Immature natural killer cell (primary cell): ENCODE data around the gene ADAD2. TPM values are rescaled to one million over a fixed set of nuclear protein-coding genes. Genes with fewer than 3 reads are reported as not detected.
"Not testable (repeated sequence)": the region's sequence is repeated elsewhere in the genome, so short reads cannot be mapped to it uniquely, and the experiment has no call there.

Experiments
- DNase-seq, 3 donors: peaks; one replicate each; pipeline ENCODE4 v3.0.0; 2022; ENCODE audit warnings: mixed read lengths in 1 of 3
- H3K27ac Mint-ChIP-seq, 6 donors: one replicate each; pipeline ENCODE4 v1.8.0; 2020; ENCODE audit warnings: mixed read lengths in 6 of 6, mild to moderate bottlenecking in 5 of 6, inconsistent platforms in 4 of 6, moderate library complexity in 3 of 6
- H3K27me3 Mint-ChIP-seq, 3 donors: one replicate each; pipeline ENCODE4 v1.8.0; 2020 to 2021; ENCODE audit warnings: low read depth in 3 of 3, mild to moderate bottlenecking in 3 of 3, mixed read lengths in 3 of 3, moderate library complexity in 3 of 3, inconsistent platforms in 1 of 3
- H3K36me3 Mint-ChIP-seq, 3 donors: one replicate each; pipeline ENCODE4 v1.8.0; 2020; ENCODE audit warnings: mixed read lengths in 3 of 3, inconsistent platforms in 2 of 3, mild to moderate bottlenecking in 2 of 3
- H3K4me1 Mint-ChIP-seq, 2 donors: one replicate each; pipeline ENCODE4 v1.8.0; 2020; ENCODE audit warnings: inconsistent platforms in 2 of 2, mild to moderate bottlenecking in 2 of 2, mixed read lengths in 2 of 2, moderate library complexity in 1 of 2
- H3K4me3 Mint-ChIP-seq, 5 donors: one replicate each; pipeline ENCODE4 v1.8.0; 2020; ENCODE audit warnings: mild to moderate bottlenecking in 5 of 5, mixed read lengths in 5 of 5, inconsistent platforms in 3 of 5, moderate library complexity in 3 of 5
- H3K9me3 Mint-ChIP-seq, 6 donors: one replicate each; pipeline ENCODE4 v1.8.0; 2020; ENCODE audit warnings: mild to moderate bottlenecking in 6 of 6, mixed read lengths in 6 of 6, inconsistent platforms in 4 of 6, moderate library complexity in 3 of 6
- polyA plus RNA-seq, 3 donors: library from polyadenylated mRNA; unstranded; fragments of 300-500 nt; fragmentation: Illumina TruSeq; gene quantifications; one replicate each; pipeline ENCODE4 v1.2.3, GENCODE V29; 2021

ADAD2 gene
- polyA plus RNA-seq, 3 donors from 2014 or later: 0.46 TPM; not detected in 2

DNA sequence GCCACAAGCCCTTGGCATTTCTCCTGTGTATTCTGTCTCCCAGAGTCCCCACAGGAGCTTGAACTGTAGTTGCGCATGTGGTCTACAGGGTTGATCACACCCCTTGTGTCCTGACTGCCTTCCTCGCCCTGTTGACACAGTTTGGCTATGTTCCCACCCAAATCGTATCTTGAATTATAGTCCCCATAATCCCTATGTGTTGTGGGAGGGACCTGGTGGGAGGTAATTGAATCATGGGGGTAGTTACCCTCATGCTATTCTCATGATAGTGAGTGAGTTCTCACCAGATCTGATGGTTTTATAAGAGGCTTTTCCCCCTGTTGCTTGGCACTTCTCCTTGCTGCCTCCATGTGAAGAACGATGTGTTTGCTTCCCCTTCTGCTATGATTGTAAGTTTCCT, 21.2 kb downstream of the ADAD2 start:
- no peaks in the 10 kb centered on the region for H3K4me1 Mint-ChIP-seq

DNA sequence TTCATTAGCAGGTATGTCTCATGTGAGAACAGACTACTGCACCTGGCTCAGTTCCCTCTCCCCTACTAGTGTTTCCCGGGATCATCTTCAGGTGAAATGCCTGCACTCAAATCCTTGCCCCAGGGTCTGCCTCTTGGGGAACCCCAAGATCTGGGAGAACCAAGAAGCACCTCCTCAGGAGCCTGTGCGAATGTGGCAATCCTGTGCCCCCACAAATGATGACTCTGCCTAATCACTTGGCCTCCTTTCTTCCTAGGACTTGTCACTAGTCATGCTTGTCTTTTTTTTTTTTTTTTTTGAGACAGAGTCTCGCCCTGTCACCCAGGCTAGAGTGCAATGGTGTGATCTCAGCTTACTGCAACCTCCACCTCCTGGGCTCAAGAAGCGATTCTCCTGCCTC, 21.7 kb downstream of the ADAD2 start:
- H3K4me1 Mint-ChIP-seq: no peaks in the 10 kb centered on the region
- H3K36me3 Mint-ChIP-seq: no peaks in the 10 kb centered on the region
- H3K27me3 Mint-ChIP-seq: peaks cover 0 to 8% (median 0%) of the 10 kb centered on the region in 3 donors
- peaks cover 0 to 2% (median 0%) of the 10 kb centered on the region in 6 donors for H3K9me3 Mint-ChIP-seq
- H3K27ac Mint-ChIP-seq: no peak overlapping the region
- no peak for DNase-seq
- no peak overlapping the region for H3K4me3 Mint-ChIP-seq

More for the DNA sequence above, 21.2 kb downstream of the ADAD2 start:
- H3K9me3 Mint-ChIP-seq: peaks cover 0 to 2% (median 0%) of the 10 kb centered on the region in 6 donors
- DNase-seq: no peak
- H3K27ac Mint-ChIP-seq: no peak overlapping the region
- peaks cover 0 to 8% (median 0%) of the 10 kb centered on the region in 3 donors for H3K27me3 Mint-ChIP-seq
- no peaks in the 10 kb centered on the region for H3K36me3 Mint-ChIP-seq
- H3K4me3 Mint-ChIP-seq: no peak overlapping the region

DNA sequence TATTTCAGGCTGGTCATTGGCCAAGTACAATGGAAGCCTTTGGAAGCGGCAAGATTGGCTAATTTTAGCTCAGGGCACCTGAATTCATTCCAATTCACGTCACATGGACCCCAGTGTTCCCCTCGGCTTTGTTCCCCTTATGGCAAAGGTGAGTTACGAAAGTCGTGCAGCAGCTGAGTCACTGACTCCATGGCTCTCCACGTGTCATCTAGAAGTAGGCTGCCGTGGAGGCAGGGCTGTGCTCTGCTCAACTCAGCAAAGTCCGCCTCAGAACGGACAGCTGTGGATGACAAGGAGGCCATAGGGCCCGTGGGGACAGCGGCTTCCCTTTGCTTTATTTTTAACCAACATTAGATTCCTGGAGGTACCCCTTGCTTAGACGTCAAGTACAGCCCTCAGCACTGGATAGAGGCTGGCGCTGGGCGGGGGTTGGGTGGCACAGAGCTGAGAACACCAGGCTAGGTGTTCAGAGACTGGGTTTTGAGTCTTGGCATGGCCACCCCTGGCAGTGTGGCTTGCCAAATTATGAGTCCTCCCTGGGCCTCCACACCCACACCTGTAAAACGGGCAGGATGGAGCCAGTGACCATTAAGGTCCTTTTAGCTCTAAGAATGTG, 23.6 kb downstream of the ADAD2 start:
- Mint-ChIP-seq H3K36me3 (no peaks in the 10 kb centered on the region), H3K4me3 (no peak overlapping the region), H3K27ac (no peak overlapping the region), H3K9me3 (peaks cover 0 to 2% (median 0%) of the 10 kb centered on the region in 6 donors), H3K27me3 (peaks cover 0 to 8% (median 0%) of the 10 kb centered on the region in 3 donors), H3K4me1 (no peaks in the 10 kb centered on the region)
- no peak for DNase-seq

DNA sequence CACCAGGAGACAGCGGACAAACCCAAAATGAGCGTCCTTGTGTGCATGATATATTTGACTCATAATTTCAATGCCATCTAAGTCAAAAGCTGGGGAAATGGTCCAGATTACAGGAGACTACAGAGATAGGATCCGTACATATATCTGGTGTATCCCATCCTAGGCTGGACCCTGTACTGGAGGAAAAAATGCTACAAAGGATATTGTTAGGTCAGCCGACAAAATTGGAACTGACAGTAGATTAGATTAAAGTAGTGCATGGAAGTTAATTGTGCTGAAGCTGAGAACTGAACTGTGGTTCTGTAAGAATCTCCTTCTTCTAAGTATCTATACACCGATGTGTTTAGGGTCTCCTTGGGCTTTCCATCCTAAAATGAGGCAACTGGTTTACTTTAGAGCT, 24.6 kb downstream of the ADAD2 start:
- Mint-ChIP-seq H3K4me3 (no peak overlapping the region), H3K27me3 (peaks cover 0 to 7% (median 0%) of the 10 kb centered on the region in 3 donors), H3K27ac (no peak overlapping the region), H3K36me3 (no peaks in the 10 kb centered on the region), H3K4me1 (no peaks in the 10 kb centered on the region), H3K9me3 (peaks cover 0 to 2% (median 0%) of the 10 kb centered on the region in 6 donors)
- no peak for DNase-seq

DNA sequence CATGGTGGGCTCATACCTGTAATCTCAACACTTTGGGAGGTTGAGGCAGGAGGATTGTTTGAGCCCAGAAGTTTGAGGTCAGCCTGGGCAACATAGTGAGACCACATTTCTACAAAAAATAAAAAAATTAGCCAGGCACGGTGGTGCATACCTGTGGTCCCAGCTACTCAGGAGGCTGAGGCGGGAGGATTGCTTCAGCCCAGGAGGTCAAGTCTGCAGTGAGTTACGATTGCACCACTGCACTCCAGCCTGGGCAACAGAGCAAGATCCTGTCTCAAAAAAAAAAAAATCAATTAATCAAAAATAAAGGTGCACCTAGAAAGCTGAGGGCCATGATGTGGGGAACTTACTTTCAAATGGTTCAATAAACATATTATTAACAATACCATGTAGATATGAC, 25.2 kb downstream of the ADAD2 start:
- H3K27me3 Mint-ChIP-seq, DNase-seq, H3K4me1 Mint-ChIP-seq, H3K36me3 Mint-ChIP-seq, H3K4me3 Mint-ChIP-seq, H3K9me3 Mint-ChIP-seq, H3K27ac Mint-ChIP-seq: not testable (repeated sequence)

DNA sequence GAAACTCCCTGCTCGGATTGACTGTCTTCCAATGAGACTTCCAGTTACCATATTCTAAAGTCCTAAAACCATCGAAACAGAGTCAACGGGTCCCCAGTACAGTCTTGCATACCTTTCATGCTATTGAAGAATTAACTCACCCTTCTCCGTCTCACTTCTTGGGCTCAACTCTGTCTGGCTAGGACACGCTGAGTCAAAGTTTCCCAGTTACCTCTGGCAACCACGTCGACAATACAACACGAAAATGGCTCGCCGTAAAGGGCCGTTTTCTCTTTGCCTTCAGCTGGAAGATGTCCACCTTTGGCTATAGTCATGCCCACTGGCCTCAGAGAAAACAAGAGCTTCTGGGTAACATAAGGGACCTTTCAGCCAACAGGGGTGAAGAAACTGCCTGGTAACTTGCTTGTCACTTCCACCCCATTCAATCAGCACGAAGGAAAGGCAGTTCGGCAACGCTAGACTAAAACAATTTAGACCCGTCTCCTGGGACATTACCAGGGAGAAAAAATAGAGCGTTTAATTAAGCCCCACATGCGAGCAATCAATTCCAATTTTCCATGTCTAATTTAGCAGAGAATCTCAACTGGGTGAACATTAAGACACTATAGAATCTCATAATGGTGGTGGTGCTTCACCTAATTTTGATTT, 27.3 kb downstream of the ADAD2 start:
- no peak overlapping the region for H3K4me3 Mint-ChIP-seq
- no peak overlapping the region for H3K27ac Mint-ChIP-seq
- no peak for DNase-seq
- H3K9me3 Mint-ChIP-seq: peaks cover 0 to under 1% (median 0%) of the 10 kb centered on the region in 6 donors
- H3K36me3 Mint-ChIP-seq: no peaks in the 10 kb centered on the region
- peaks cover 0 to 6% (median 2%) of the 10 kb centered on the region in 3 donors for H3K27me3 Mint-ChIP-seq
- no peaks in the 10 kb centered on the region for H3K4me1 Mint-ChIP-seq

DNA sequence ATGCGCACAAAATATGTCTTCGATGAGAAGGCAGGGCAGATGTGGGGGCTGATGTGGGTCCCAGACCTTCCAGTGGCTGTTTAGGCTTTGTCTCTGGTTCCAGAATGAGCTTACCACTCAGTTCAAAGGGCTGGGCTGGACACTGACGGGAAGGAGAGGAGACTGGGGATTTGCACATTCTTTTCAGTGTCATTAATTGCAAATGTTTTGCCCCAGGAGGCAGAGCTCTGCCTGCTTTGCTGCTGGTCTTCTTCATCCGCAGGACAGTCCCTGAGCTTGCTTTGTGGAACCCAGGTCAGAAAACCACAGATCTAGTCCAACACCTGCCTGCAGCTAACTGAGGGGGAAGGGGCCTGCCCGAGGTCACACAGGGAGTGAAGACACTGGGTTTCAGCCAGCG, 28.0 kb downstream of the ADAD2 start:
- Mint-ChIP-seq H3K4me3 (no peak overlapping the region), H3K27ac (no peak overlapping the region), H3K9me3 (no peaks in the 10 kb centered on the region), H3K27me3 (peaks cover 0 to 6% (median 4%) of the 10 kb centered on the region in 3 donors), H3K36me3 (no peaks in the 10 kb centered on the region), H3K4me1 (no peaks in the 10 kb centered on the region)
- no peak for DNase-seq

DNA sequence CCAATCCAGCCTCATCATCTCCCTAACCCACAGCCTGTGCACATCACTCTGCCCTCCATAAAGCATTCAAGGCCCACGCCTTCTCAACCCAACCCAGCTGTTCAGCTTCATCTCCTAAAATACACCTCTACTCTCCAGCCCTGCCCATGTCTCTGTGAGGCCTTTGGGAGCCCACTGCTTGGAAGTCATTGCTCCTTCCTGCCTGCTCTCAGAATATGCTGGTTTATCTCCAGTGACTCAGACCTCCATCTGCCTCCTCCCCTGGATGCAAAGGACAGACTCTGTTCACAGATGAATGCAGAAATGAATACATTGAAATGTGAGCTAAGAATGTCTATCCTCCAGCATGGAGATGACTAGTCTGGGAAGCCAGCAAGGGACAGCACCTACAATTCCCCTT, 29.9 kb downstream of the ADAD2 start:
- Mint-ChIP-seq H3K36me3 (no peaks in the 10 kb centered on the region), H3K9me3 (no peaks in the 10 kb centered on the region), H3K4me3 (no peak overlapping the region), H3K4me1 (no peaks in the 10 kb centered on the region), H3K27ac (no peak overlapping the region), H3K27me3 (peaks cover 0 to 6% (median 4%) of the 10 kb centered on the region in 3 donors)
- DNase-seq: no peak

DNA sequence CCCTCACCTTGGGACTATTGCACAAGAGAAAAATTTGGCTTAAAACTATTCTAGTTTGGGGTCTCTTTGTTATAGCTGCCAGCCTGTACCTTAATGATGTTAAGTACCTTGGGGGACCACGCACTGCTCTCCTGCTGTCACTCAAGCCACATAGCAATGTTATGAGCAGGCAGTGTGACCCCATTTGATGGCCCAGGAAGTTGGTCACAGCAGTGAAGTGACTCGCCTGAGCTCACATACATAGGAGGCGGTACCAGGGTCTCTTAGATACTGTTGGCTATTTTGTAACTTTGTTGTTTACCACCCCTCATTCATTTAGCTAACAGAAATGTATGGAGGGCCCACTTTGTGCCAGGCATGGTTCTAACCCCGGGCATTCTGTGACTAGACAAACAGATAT, 32.5 kb downstream of the ADAD2 start:
- H3K4me1 Mint-ChIP-seq: no peaks in the 10 kb centered on the region
- H3K4me3 Mint-ChIP-seq: no peak overlapping the region
- H3K36me3 Mint-ChIP-seq: no peaks in the 10 kb centered on the region
- H3K27me3 Mint-ChIP-seq: peaks cover 0 to 7% (median 5%) of the 10 kb centered on the region in 3 donors
- H3K9me3 Mint-ChIP-seq: no peaks in the 10 kb centered on the region
- no peak overlapping the region for H3K27ac Mint-ChIP-seq
- DNase-seq: no peak

DNA sequence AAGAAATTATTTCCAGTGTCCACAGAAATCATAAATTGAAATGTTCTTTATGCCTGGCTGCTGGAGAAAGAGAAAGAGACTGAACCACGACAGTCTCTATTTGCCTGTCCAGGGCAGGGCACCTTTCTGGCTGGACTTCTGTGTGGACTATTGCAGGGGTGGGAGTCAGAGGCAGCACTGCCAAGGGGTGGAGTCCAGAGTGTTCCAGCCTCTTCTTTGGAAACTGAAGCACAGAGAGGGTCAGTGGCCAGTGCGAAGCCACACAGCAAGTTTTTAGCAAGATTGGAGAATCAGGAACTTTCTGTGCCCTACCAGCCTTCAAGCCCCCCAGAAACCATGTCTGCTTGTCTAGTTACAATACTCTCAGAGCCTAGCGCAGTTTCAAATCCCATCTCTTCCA, 33.6 kb downstream of the ADAD2 start:
- Mint-ChIP-seq H3K36me3 (no peaks in the 10 kb centered on the region), H3K4me1 (no peaks in the 10 kb centered on the region), H3K27ac (no peak overlapping the region), H3K4me3 (no peak overlapping the region), H3K9me3 (no peaks in the 10 kb centered on the region), H3K27me3 (peaks cover 0 to 7% (median 5%) of the 10 kb centered on the region in 3 donors)
- no peak for DNase-seq

DNA sequence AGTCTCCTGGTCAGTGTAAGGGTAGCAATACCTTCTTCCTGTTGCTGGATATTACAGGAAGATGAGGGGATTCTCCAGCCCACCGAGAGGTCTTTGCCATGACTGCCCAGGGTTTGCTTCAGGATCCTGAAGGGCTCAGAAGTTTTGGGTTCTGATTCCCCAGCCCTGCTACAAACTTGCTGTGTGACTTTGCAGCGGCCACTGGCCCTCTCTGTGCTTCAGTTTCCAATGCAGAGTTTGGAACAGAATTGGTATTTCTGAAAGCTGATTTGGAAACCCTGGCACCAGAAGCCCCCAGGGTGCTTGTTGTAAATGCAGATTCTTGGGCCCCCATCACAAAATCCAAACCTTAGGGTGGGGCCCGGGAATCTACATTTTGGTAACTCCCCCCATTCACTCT, 34.2 kb downstream of the ADAD2 start:
- Mint-ChIP-seq H3K36me3 (no peaks in the 10 kb centered on the region), H3K27me3 (peaks cover 0 to 7% (median 5%) of the 10 kb centered on the region in 3 donors), H3K4me3 (no peak overlapping the region), H3K9me3 (no peaks in the 10 kb centered on the region), H3K27ac (no peak overlapping the region), H3K4me1 (no peaks in the 10 kb centered on the region)
- no peak for DNase-seq

DNA sequence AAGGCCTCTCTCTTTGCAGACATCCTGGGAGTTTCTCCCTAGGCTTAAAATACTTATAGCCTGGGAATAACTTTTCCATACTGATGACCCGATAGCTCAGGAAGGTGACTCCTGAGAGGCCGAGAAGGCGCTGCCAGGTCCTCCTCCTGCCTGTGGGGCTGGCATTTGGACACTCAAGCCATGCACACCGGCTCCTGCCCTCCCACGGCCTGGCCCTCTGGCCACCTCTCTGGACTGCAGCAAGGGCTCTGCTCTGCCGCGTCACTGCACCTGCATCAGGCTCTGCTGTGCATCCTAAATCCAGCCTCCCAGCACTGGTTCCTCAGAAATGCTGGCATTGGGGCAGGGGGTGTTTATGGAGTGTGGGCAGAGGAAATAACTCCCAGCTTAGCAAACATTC, 34.6 kb downstream of the ADAD2 start:
- Mint-ChIP-seq H3K4me1 (no peaks in the 10 kb centered on the region), H3K4me3 (no peak overlapping the region), H3K27me3 (peaks cover 0 to 7% (median 5%) of the 10 kb centered on the region in 3 donors), H3K27ac (no peak overlapping the region), H3K9me3 (no peaks in the 10 kb centered on the region), H3K36me3 (no peaks in the 10 kb centered on the region)
- DNase-seq: no peak

DNA sequence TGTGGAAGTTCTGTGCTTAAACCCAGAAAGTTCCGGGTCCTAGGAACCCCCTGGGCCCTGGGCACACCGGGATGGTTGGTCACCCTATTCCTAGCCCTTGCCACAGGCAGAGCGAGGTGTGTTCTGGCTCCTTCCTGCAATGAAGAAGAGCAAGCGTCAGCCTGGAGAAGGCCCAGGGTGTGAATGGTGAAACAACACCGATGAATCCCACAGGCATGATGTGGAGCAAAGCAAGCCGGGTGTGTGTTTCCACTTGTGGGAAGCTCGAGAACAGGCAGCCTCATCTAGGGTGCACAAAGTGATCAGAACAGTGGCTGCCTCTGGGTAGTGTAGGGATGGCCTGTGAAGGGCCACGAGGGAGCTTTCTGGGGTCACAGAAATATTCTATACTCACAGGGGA, 35.1 kb downstream of the ADAD2 start:
- H3K27me3 Mint-ChIP-seq: peaks cover 0 to 7% (median 5%) of the 10 kb centered on the region in 3 donors
- H3K27ac Mint-ChIP-seq: no peak overlapping the region
- no peaks in the 10 kb centered on the region for H3K9me3 Mint-ChIP-seq
- no peaks in the 10 kb centered on the region for H3K4me1 Mint-ChIP-seq
- no peak overlapping the region for H3K4me3 Mint-ChIP-seq
- DNase-seq: no peak
- H3K36me3 Mint-ChIP-seq: no peaks in the 10 kb centered on the region

DNA sequence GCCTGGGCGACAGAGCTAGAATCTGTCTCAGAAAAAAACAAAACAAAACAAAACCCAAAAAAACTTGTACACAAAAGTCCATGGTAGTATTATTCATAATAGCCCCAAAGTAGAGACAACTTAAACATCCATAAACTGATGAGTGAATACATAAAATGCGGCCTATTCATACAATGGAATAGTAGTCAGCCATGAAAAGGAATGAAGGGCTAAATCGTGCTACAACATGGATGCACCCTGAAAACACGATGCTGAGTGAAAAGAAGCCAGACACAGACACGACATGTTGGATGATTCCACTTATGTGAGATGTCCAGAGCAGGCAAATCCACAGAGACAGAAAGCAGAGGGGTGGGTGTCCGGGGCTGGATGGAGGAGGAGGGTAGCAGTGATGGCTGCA, 36.6 kb downstream of the ADAD2 start:
- Mint-ChIP-seq H3K4me1 (no peaks in the 10 kb centered on the region), H3K4me3 (no peak overlapping the region), H3K27me3 (peaks cover 2 to 12% (median 5%) of the 10 kb centered on the region in 3 donors), H3K36me3 (no peaks in the 10 kb centered on the region), H3K27ac (no peak overlapping the region), H3K9me3 (no peaks in the 10 kb centered on the region)
- no peak for DNase-seq
